ENCODE measurements around the gene HNRNPM.

DNA sequence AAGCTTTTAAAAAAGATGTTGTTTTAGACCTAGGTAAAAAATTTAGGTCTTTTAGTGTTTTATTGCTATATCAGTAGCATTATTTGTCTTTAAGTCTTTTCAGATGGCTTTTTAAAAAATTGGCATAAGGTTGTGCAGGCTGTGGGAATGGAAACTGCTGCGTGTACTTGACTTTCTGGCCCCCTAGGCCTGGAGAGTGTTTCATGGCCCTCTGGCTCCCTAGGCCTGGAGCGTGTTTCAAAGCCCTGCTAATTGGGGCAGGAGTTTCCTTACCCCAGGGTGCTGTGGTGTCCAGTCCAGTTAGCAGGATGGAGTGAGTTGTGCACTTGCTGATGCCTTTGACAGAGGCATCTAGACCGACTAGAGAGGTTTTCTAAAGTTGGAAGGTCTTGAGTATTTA, 33.8 kb downstream of the HNRNPM start:
- TF ChIP-seq EZH2 (IDR thresholded peaks at IDR 0.05) (no peak), EZH2phosphoT487 (IDR thresholded peaks at IDR 0.05; ENCODE audit: borderline replicate concordance) (no peak)
- TF ChIP-seq, protein P1, sequence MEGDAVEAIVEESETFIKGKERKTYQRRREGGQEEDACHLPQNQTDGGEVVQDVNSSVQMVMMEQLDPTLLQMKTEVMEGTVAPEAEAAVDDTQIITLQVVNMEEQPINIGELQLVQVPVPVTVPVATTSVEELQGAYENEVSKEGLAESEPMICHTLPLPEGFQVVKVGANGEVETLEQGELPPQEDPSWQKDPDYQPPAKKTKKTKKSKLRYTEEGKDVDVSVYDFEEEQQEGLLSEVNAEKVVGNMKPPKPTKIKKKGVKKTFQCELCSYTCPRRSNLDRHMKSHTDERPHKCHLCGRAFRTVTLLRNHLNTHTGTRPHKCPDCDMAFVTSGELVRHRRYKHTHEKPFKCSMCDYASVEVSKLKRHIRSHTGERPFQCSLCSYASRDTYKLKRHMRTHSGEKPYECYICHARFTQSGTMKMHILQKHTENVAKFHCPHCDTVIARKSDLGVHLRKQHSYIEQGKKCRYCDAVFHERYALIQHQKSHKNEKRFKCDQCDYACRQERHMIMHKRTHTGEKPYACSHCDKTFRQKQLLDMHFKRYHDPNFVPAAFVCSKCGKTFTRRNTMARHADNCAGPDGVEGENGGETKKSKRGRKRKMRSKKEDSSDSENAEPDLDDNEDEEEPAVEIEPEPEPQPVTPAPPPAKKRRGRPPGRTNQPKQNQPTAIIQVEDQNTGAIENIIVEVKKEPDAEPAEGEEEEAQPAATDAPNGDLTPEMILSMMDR (IDR thresholded peaks at IDR 0.05 in 2 of 3, conservative IDR thresholded peaks at IDR 0.05 in 1 of 3; ENCODE audit: borderline replicate concordance in 1 of 3, insufficient read depth in 1 of 3, low read depth in 2 of 3, low read length in 2 of 3), result no peak

All from HCT116 (cell line).